ENCODE data around the gene PAIP1.
A peak's percentile ranks its signal among the peaks of the same experiment; 100 is the strongest.

GRCh38 chr5:43484106-43484849, 72.6 kb downstream of the PAIP1 start:
- TF ChIP-seq CTCF (IDR thresholded peaks at IDR 0.05) (peak in 1 of 2 donors; percentile 74), POLR2A (IDR thresholded peaks at IDR 0.05) (no peak), EP300 (IDR thresholded peaks at IDR 0.05) (no peak)

Data from suprapubic skin (tissue), 3 donors.